Stimulated activated CD8-positive, alpha-beta memory T cell treated with anti-CD3 and anti-CD28 coated beads, Interleukin-2, amount 100 ng/mL, for 1 hour (primary cell): Measurements from ENCODE around the gene SUSD6.
A peak's percentile ranks its signal among the peaks of the same experiment; 100 is the strongest.
"Not testable (repeated sequence)": the region's sequence is repeated elsewhere in the genome, so short reads cannot be mapped to it uniquely, and the experiment has no call there.

Source experiments
- DNase-seq, 2 donors: peaks; one replicate each; pipeline ENCODE4 v3.0.0-alpha.2; 2020; ENCODE audit warnings: low read depth in 2 of 2

The SUSD6 gene

GRCh38 chr14:69712599-69713088, 101.2 kb downstream of the SUSD6 start:
- no peak for DNase-seq

GRCh38 chr14:69713209-69713781, 101.9 kb downstream of the SUSD6 start:
- DNase-seq = no peak

GRCh38 chr14:69713993-69714679, 102.7 kb downstream of the SUSD6 start:
- no peak for DNase-seq

- DNase-seq = no peak
These were observed 104.5 kb downstream of the SUSD6 start for GRCh38 chr14:69715725-69716477.

- peak in 1 of 2 donors; percentile 16 for DNase-seq
These were observed 105.2 kb downstream of the SUSD6 start for GRCh38 chr14:69716478-69717187.

- not testable (repeated sequence) for DNase-seq
These were observed 107.2 kb downstream of the SUSD6 start for GRCh38 chr14:69718614-69719013.

GRCh38 chr14:69719501-69719951, 108.1 kb downstream of the SUSD6 start:
- no peak for DNase-seq

- no peak for DNase-seq
These were observed 109.5 kb downstream of the SUSD6 start for GRCh38 chr14:69720912-69721311.

GRCh38 chr14:69726761-69727511, 115.5 kb downstream of the SUSD6 start:
- peak; percentile 74 to 75 for DNase-seq

GRCh38 chr14:69727860-69728259, 116.5 kb downstream of the SUSD6 start:
- DNase-seq = no peak

- not testable (repeated sequence) for DNase-seq
These were observed 120.7 kb downstream of the SUSD6 start for GRCh38 chr14:69731919-69732598.

GRCh38 chr14:69736405-69736804, 125.0 kb downstream of the SUSD6 start:
- DNase-seq = not testable (repeated sequence)

- DNase-seq = no peak
These were observed 129.7 kb downstream of the SUSD6 start for GRCh38 chr14:69741055-69741454.

- DNase-seq = no peak
These were observed 138.6 kb downstream of the SUSD6 start for GRCh38 chr14:69749956-69750355.

- no peak for DNase-seq
These were observed 139.1 kb downstream of the SUSD6 start for GRCh38 chr14:69750495-69750894.

- no peak for DNase-seq
These were observed 141.4 kb downstream of the SUSD6 start for GRCh38 chr14:69752773-69753172.

- DNase-seq = no peak
These were observed 142.5 kb downstream of the SUSD6 start for GRCh38 chr14:69753860-69754259.

- DNase-seq = no peak
These were observed 143.1 kb downstream of the SUSD6 start for GRCh38 chr14:69754487-69754886.

- no peak for DNase-seq
These were observed 143.9 kb downstream of the SUSD6 start for GRCh38 chr14:69755296-69755695.

GRCh38 chr14:69755784-69756183, 144.4 kb downstream of the SUSD6 start:
- DNase-seq = no peak

- no peak for DNase-seq
These were observed 144.9 kb downstream of the SUSD6 start for GRCh38 chr14:69756298-69756697.
